HEK293 (cell line): ENCODE data around the gene KLHL15.

Experiments used
- CTCF ChIA-PET: fragments of 350-600 bp; formaldehyde crosslinking; extraction: SDS; loops from one replicate; lab custom pipeline; 2021; ENCODE audit warnings: antibody characterized with exemption; lab: Yijun Ruan, JAX
- POLR2A ChIA-PET: fragments of 300-600 bp; formaldehyde crosslinking; extraction: SDS; loops from one replicate; lab custom pipeline; 2020; ENCODE audit warnings: antibody characterized with exemption, inconsistent platforms; lab: Yijun Ruan, JAX
- H3K27ac ChIP-seq: fragments of 200-500 bp; sonication (Bioruptor generic); 2 replicates; pipeline ENCODE4 v1.5.1; 2014; ENCODE audit warnings: low read depth, low read length, control low read depth, inconsistent platforms; ENCODE audit errors: extremely low read depth
- H3K36me3 ChIP-seq, 2 experiments: fragments of 200-500 bp in 1 of 2; sonication (Bioruptor generic) in 1 of 2; 1 replicate in 1 of 2; 2 replicates in 1 of 2; pipeline ENCODE4 v1.5.1; 2014 to 2017; ENCODE audit warnings: inconsistent platforms in 2 of 2, low read length in 2 of 2; ENCODE audit not compliant: control insufficient read depth in 2 of 2, insufficient read depth in 1 of 2
- H3K4me1 ChIP-seq: fragments of 200-500 bp; sonication (Bioruptor generic); 2 replicates; pipeline ENCODE4 v1.5.1; 2014; ENCODE audit warnings: mild to moderate bottlenecking, low read length, inconsistent platforms; ENCODE audit not compliant: control insufficient read depth, insufficient read depth
- H3K4me3 ChIP-seq: 2 replicates; pipeline ENCODE4 v1.5.1; 2011; ENCODE audit warnings: low read depth, mild to moderate bottlenecking, control low read depth, low read length, moderate library complexity
- H3K9me3 ChIP-seq: fragments of 200-500 bp; sonication (Bioruptor generic); 2 replicates; pipeline ENCODE4 v1.5.1; 2014; ENCODE audit warnings: low read depth, low read length, inconsistent platforms; ENCODE audit not compliant: control insufficient read depth, insufficient read depth
- BCL11A ChIP-seq: fragments of 450-650 bp; formaldehyde crosslinking; IDR thresholded peaks from 2 replicates; pipeline ENCODE4 v1.5.1; 2016; ENCODE audit warnings: low read depth, missing biosample characterization, missing genetic modification characterization
- BCL11B ChIP-seq: fragments of 450-650 bp; formaldehyde crosslinking; IDR thresholded peaks from 2 replicates; pipeline ENCODE4 v1.5.1; 2016; ENCODE audit warnings: low read depth, missing biosample characterization, missing genetic modification characterization
- EGR2 ChIP-seq: fragments of 450-650 bp; formaldehyde crosslinking; IDR thresholded peaks from 2 replicates; pipeline ENCODE4 v1.5.1; 2016; ENCODE audit warnings: low read depth, missing biosample characterization, missing genetic modification characterization
- IKZF3 ChIP-seq: fragments of 450-650 bp; IDR thresholded peaks from 2 replicates; pipeline ENCODE4 v1.5.0; 2018; ENCODE audit warnings: missing biosample characterization, mild to moderate bottlenecking, missing genetic modification characterization, moderate library complexity
- PRDM10 ChIP-seq: fragments of 450-650 bp; formaldehyde crosslinking; IDR thresholded peaks from 2 replicates; pipeline ENCODE4 v1.5.1; 2016; ENCODE audit warnings: missing biosample characterization, missing genetic modification characterization
- REST ChIP-seq: fragments of 450-650 bp; formaldehyde crosslinking; IDR thresholded peaks from 2 replicates; pipeline ENCODE4 v1.5.1; 2016; ENCODE audit warnings: missing biosample characterization, missing genetic modification characterization
- ZBTB21 ChIP-seq: fragments of 450-650 bp; formaldehyde crosslinking; IDR thresholded peaks from 2 replicates; pipeline ENCODE4 v1.5.1; 2017; ENCODE audit warnings: missing biosample characterization, missing genetic modification characterization
- ZBTB44 ChIP-seq: fragments of 450-650 bp; IDR thresholded peaks from 2 replicates; pipeline ENCODE4 v1.5.1; 2018; ENCODE audit warnings: missing biosample characterization, mild to moderate bottlenecking, missing genetic modification characterization
- ZBTB8A ChIP-seq: fragments of 450-650 bp; formaldehyde crosslinking; IDR thresholded peaks from 2 replicates; pipeline ENCODE4 v1.5.1; 2016; ENCODE audit warnings: missing biosample characterization, missing genetic modification characterization
- ZFHX2 ChIP-seq: fragments of 450-650 bp; formaldehyde crosslinking; conservative IDR thresholded peaks from 2 replicates; pipeline ENCODE4 v1.5.1; 2016; ENCODE audit warnings: missing biosample characterization, missing genetic modification characterization
- ZFP37 ChIP-seq: fragments of 450-650 bp; formaldehyde crosslinking; IDR thresholded peaks from 2 replicates; pipeline ENCODE4 v1.5.1; 2016; ENCODE audit warnings: missing biosample characterization, missing genetic modification characterization
- ZFP69B ChIP-seq: fragments of 450-650 bp; formaldehyde crosslinking; IDR thresholded peaks from 2 replicates; pipeline ENCODE4 v1.5.1; 2016; ENCODE audit warnings: missing biosample characterization, missing genetic modification characterization
- ZNF138 ChIP-seq: fragments of 450-650 bp; formaldehyde crosslinking; IDR thresholded peaks from 2 replicates; pipeline ENCODE4 v1.5.1; 2016; ENCODE audit warnings: missing biosample characterization, missing genetic modification characterization, borderline replicate concordance
- ZNF157 ChIP-seq: fragments of 450-650 bp; formaldehyde crosslinking; IDR thresholded peaks from 2 replicates; pipeline ENCODE4 v1.5.1; 2016; ENCODE audit warnings: missing biosample characterization, missing genetic modification characterization
- ZNF169 ChIP-seq: fragments of 450-650 bp; formaldehyde crosslinking; IDR thresholded peaks from 2 replicates; pipeline ENCODE4 v1.5.1; 2016; ENCODE audit warnings: missing biosample characterization, missing genetic modification characterization
- ZNF324 ChIP-seq: fragments of 450-650 bp; formaldehyde crosslinking; IDR thresholded peaks from 2 replicates; pipeline ENCODE4 v1.5.1; 2016; ENCODE audit warnings: missing biosample characterization, missing genetic modification characterization
- ZNF335 ChIP-seq: fragments of 450-650 bp; formaldehyde crosslinking; conservative IDR thresholded peaks from 2 replicates; pipeline ENCODE4 v1.5.1; 2016; ENCODE audit warnings: missing biosample characterization, missing genetic modification characterization
- ZNF341 ChIP-seq: fragments of 450-650 bp; formaldehyde crosslinking; IDR thresholded peaks from 2 replicates; pipeline ENCODE4; 2016; ENCODE audit warnings: low read depth, missing biosample characterization, missing genetic modification characterization
- ZNF362 ChIP-seq: fragments of 450-650 bp; formaldehyde crosslinking; IDR thresholded peaks from 2 replicates; pipeline ENCODE4 v1.5.1; 2016; ENCODE audit warnings: missing biosample characterization, missing genetic modification characterization
- ZNF600 ChIP-seq: fragments of 450-650 bp; formaldehyde crosslinking; IDR thresholded peaks from 2 replicates; pipeline ENCODE4 v1.5.1; 2016; ENCODE audit warnings: missing biosample characterization, missing genetic modification characterization
- ZSCAN23 ChIP-seq: fragments of 450-650 bp; formaldehyde crosslinking; IDR thresholded peaks from 2 replicates; pipeline ENCODE4 v1.5.1; 2016; ENCODE audit warnings: missing biosample characterization, missing genetic modification characterization
- ZXDB ChIP-seq: fragments of 450-650 bp; formaldehyde crosslinking; IDR thresholded peaks from 2 replicates; pipeline ENCODE4 v1.5.1; 2016; ENCODE audit warnings: missing biosample characterization, missing genetic modification characterization

Gene KLHL15

GRCh38 chrX:23954396-23954795 is 72.6 kb downstream of the KLHL15 start:
- no peak overlapping the region for H3K27ac ChIP-seq
- ChIA-PET POLR2A (no interaction called here), CTCF (interaction anchor here (0.6 kb wide), 1 partner anchor 95 kb away, joined by 3 read pairs; no protein-coding TSS in a partner anchor)

GRCh38 chrX:23953908-23954269 is 73.1 kb downstream of the KLHL15 start:
- ChIA-PET POLR2A (no interaction called here), CTCF (no interaction called here)
- H3K4me3 ChIP-seq = no peak overlapping the region
- no peaks in the 10 kb centered on the region for H3K9me3 ChIP-seq
- H3K4me1 ChIP-seq = no peaks in the 10 kb centered on the region
- H3K27ac ChIP-seq = no peak overlapping the region
- no peaks in the 10 kb centered on the region for H3K36me3 ChIP-seq
- TF ChIP-seq BCL11A (tag by site-specific recombination) (no peak), PRDM10 (peak; percentile 61), ZNF341 (tag by site-specific recombination) (0 out of 2 replicates have a peak, but pooled peaks have one; percentile 10), ZFP37 (tag by site-specific recombination) (no peak)

More at GRCh38 chrX:23954396-23954795, 72.6 kb downstream of the KLHL15 start:
- no peaks in the 10 kb centered on the region for H3K4me1 ChIP-seq
- TF ChIP-seq ZNF600 (tag by site-specific recombination) (no peak), ZNF324 (tag by site-specific recombination) (no peak), ZXDB (0 out of 2 replicates have a peak, but pooled peaks have one; percentile 23), REST (no peak), ZFHX2 (tag by site-specific recombination) (peak; percentile 72), IKZF3 (tag by site-specific recombination) (peak; percentile 57; the same call in 1 of the 2 replicates), ZFP69B (tag by site-specific recombination) (no peak), ZBTB21 (tag by site-specific recombination) (no peak), ZBTB44 (tag by site-specific recombination) (no peak), ZNF362 (no peak), ZNF138 (tag by site-specific recombination) (no peak), ZNF169 (tag by site-specific recombination) (no peak), ZNF157 (tag by site-specific recombination) (no peak), ZSCAN23 (tag by site-specific recombination) (no peak), ZNF335 (tag by site-specific recombination) (0 out of 2 replicates have a peak, but pooled peaks have one; percentile 6), ZBTB8A (0 out of 2 replicates have a peak, but pooled peaks have one; percentile 8), BCL11B (no peak), EGR2 (tag by site-specific recombination) (peak; percentile 67)
- TF ChIP-seq, all 188 proteins: peak for 6
- H3K36me3 ChIP-seq = no peaks in the 10 kb centered on the region
- no peak overlapping the region for H3K4me3 ChIP-seq
- H3K9me3 ChIP-seq = no peaks in the 10 kb centered on the region
